Measurements from ENCODE around the gene C20orf141.

The C20orf141 gene

DNA sequence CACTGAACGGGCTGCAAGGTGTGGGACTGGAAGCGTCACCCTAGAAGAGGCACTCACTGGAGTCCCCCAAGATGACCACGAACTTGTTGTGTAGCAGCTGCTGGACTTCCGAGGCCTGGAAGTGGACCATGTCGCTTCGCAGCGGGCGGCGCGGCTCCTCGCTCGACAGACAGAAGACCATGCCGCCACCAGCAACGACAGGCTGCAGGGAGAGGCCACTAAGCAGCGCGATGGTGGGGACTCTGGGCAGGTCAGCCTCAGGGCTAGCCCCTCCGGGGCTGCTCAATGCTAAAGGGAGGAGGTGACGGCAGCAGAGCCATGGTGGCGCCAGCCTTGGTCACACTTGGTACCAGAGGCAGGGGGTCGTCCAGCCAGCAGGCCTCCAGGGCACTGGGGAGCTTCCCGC is 24.9 kb downstream of the C20orf141 start:
- H3K4me1 Mint-ChIP-seq: peaks cover 21% of the 10 kb centered on the region
- ATAC-seq (ENCODE audit: low read depth) (no peak), DNase-seq (ENCODE audit: low spot score in 2 of 2) (no peak)
- peak overlapping the region; percentile 82 for H3K4me3 Mint-ChIP-seq
- H3K27me3 Mint-ChIP-seq: no peaks in the 10 kb centered on the region
- H3K27ac Mint-ChIP-seq: peak overlapping the region; percentile 89
- H3K9me3 Mint-ChIP-seq: no peaks in the 10 kb centered on the region
- H3K36me3 Mint-ChIP-seq: peaks cover 6% of the 10 kb centered on the region

DNA sequence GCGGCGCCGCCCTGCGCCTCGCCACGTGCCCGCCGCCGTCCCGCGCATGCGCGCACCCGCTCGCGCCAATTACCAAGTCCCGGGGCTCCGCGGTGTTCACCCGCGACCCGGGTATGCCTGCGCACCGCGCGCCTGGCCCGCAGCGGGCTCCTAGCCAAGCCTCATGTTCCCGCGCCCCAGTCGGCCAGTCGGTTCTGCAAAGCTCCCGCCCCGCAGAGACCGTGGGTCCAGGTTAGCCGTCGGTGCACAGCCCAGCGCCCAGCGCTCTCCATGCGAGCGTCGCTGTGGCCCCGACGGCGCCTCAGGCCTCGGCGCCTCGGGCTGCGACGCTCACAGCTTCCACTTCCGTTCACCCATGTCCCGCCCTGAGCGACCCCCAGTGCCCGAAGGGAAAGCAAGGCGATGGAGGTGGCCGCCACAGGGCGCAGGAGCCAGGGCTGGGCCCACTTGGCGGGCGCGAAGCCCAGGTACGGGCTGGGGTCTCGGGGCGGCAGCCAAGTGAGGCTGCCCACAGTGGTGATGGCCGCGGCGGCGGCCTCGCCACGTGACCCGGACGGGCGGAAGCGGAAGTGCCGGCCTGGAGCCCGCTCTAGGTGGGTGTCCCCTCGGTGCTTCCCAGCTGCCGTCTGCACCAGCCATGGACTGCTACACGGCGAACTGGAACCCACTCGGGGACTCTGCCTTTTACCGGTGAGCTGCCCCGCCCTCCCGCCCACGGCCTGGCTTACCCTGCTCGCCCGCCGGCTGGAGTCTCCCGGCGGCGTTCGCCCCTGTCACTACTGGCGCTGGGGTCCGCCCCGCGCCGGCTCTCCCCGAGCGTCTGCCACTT is 25.6 kb downstream of the C20orf141 start, which contains the start of the genes PCED1A and VPS16:
TSS of gene PCED1A (minus strand) at position 518 of the 829 bp plus-strand sequence. CDS start 743 bp downstream, outside the sequence.
TSS of gene VPS16 (plus strand) at position 608 of the 829 bp plus-strand sequence. CDS start at position 638, 30 bp downstream.
- DNase-seq (ENCODE audit: low spot score in 2 of 2) (peak; percentile 88 to 97), ATAC-seq (ENCODE audit: low read depth) (peak; percentile 97)
- H3K27ac Mint-ChIP-seq: peak within 1 kb of the TSS; percentile 89
- H3K27me3 Mint-ChIP-seq: no peaks in the 10 kb centered on the region
- H3K9me3 Mint-ChIP-seq: no peaks in the 10 kb centered on the region
- H3K4me1 Mint-ChIP-seq: peaks cover 24% of the 10 kb centered on the region
- H3K36me3 Mint-ChIP-seq: peaks cover 7% of the 10 kb centered on the region
- peak within 1 kb of the TSS; percentile 89 for H3K4me3 Mint-ChIP-seq

DNA sequence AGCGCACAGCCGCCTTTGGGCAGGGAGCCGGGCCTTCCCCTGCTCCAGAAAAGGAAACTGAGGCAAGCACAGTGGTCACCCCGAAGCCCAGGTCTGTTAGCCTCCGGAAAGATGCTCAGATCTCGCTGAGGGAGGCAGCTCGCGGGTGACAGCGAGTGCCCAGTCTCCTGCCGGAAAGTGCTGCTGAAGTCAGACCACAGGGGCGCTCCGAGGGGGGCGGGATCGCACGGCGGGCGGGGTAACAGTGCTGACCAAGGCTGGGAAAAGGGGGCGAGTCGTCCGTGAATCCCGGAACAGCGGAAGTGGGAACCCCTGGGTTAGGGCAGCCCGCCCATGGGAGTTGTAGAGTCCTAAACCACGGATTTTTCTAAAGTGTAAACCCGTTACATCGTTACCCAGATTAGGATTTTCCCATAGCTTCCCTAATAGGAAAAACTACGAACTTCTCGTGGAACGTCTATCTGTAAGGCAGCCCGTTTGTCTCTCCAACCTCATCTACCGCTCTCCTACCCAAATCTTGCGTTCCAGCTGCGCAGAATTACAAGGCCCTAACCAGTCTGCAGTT is 26.3 kb downstream of the C20orf141 start:
- Mint-ChIP-seq H3K27me3 (no peaks in the 10 kb centered on the region), H3K36me3 (peaks cover 7% of the 10 kb centered on the region), H3K4me3 (peak overlapping the region; percentile 89), H3K4me1 (peaks cover 24% of the 10 kb centered on the region), H3K27ac (peak overlapping the region; percentile 75), H3K9me3 (no peaks in the 10 kb centered on the region)
- DNase-seq (ENCODE audit: low spot score in 2 of 2): no peak
- peak; percentile 10 for ATAC-seq (ENCODE audit: low read depth)

DNA sequence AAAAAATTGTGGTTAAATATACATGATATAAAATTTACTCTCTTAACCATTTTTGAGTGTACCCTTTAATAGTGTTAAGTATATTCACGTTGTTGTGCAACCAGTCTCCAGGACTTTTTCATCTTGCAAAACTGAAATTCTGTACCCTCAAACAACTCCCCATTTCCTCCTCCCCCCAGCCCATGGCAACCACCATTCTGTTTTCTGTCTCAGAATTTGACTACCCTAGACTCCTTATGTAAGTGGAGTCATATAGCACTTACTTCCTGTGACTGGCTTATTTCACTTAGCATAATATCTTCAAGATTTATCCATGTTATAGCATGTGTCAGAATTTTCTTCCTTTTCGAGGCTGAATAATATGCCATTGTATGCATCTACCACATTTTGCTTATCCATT is 30.8 kb downstream of the C20orf141 start:
- Mint-ChIP-seq H3K4me1 (peaks cover 15% of the 10 kb centered on the region), H3K4me3 (no peak overlapping the region), H3K36me3 (peaks cover 11% of the 10 kb centered on the region), H3K9me3 (no peaks in the 10 kb centered on the region), H3K27me3 (no peaks in the 10 kb centered on the region), H3K27ac (no peak overlapping the region)
- DNase-seq (ENCODE audit: low spot score in 2 of 2) (no peak), ATAC-seq (ENCODE audit: low read depth) (no peak)

DNA sequence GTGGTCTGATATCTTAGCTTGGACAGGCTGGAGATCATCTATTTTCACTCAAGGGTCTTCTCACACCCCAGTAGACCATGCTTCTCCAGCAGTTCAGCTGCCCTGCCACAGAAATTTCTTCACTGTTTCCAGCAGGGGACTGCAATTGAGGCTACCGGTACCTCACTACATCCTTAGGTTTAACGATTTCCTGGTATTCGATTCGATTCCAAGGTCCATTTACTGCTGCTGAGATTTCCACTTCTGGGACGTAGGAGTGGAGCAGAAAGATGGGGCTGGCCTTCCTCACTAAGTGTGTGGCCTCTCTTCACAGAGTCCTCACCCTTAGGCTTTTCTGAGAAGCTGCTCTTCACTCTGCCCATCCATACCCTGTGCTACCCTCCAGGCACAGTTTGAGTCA is 31.9 kb downstream of the C20orf141 start:
- no peaks in the 10 kb centered on the region for H3K27me3 Mint-ChIP-seq
- ATAC-seq (ENCODE audit: low read depth) (no peak), DNase-seq (ENCODE audit: low spot score in 2 of 2) (no peak)
- H3K36me3 Mint-ChIP-seq: peaks cover 12% of the 10 kb centered on the region
- no peak overlapping the region for H3K27ac Mint-ChIP-seq
- no peak overlapping the region for H3K4me3 Mint-ChIP-seq
- peaks cover 15% of the 10 kb centered on the region for H3K4me1 Mint-ChIP-seq
- no peaks in the 10 kb centered on the region for H3K9me3 Mint-ChIP-seq

DNA sequence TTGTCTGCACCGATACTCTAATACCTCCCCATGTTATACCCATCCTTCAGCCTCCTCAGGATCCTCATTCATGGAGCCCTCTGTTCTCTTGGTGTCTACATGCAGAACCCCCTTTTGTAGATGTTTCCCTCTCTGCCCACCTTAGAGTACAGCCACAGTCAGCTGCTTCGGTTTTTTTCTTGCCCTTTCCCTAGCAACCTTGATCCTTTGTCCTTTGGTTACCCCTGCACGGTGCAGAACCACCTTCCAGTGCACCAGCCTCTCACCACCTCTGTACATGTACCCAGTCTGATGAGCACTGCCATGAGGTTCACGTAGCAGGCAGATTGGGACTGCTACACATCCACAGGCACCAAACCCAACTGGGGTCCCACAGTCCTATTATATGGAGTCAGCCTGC is 33.0 kb downstream of the C20orf141 start:
- ATAC-seq (ENCODE audit: low read depth) (no peak), DNase-seq (ENCODE audit: low spot score in 2 of 2) (no peak)
- no peak overlapping the region for H3K27ac Mint-ChIP-seq
- peaks cover 12% of the 10 kb centered on the region for H3K36me3 Mint-ChIP-seq
- H3K9me3 Mint-ChIP-seq: no peaks in the 10 kb centered on the region
- no peaks in the 10 kb centered on the region for H3K27me3 Mint-ChIP-seq
- H3K4me3 Mint-ChIP-seq: no peak overlapping the region
- H3K4me1 Mint-ChIP-seq: peaks cover 21% of the 10 kb centered on the region

DNA sequence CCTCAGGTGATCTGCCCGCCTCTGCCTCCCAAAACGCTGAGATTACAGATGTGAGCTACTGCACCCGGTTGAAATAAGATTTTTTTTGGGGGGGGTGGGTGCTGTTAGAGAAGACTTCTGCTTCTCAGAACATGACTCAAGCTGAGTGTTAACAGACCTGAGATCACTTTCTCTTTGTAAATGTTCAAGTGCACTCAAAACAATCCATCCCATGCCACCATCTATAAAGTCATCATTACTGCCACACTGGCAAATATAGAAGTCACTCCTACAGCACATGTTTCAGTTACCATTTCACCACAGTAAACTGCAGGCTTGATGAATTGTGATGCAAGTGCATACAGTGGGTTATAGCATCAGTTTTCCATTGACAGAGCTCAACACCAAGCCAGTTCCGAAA is 34.7 kb downstream of the C20orf141 start:
- Mint-ChIP-seq H3K36me3 (peaks cover 10% of the 10 kb centered on the region), H3K27ac (no peak overlapping the region), H3K27me3 (no peaks in the 10 kb centered on the region), H3K4me1 (peaks cover 19% of the 10 kb centered on the region), H3K9me3 (no peaks in the 10 kb centered on the region), H3K4me3 (no peak overlapping the region)
- DNase-seq (ENCODE audit: low spot score in 2 of 2): no peak
- ATAC-seq (ENCODE audit: low read depth): no peak

DNA sequence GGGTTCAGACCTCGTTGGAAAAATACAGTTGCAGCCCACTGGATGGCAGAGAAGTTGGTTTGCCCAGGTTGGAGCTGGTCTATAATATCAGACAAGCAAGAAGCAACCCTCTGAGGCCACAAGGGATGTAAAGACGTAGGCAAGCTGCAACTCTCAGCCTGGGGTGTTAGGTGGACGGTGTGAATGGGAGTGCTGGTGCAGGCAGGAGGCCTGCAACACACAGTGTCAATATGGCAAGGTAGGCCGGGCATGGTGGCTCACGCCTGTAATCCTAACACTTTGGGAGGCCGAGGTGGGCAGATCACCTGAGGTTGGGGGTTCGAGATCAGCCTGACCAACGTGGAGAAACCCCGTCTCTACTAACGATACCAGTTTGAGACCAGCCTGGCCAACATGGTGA is 36.3 kb downstream of the C20orf141 start:
- no peaks in the 10 kb centered on the region for H3K27me3 Mint-ChIP-seq
- H3K4me1 Mint-ChIP-seq: peaks cover 14% of the 10 kb centered on the region
- H3K27ac Mint-ChIP-seq: no peak overlapping the region
- ATAC-seq (ENCODE audit: low read depth): no peak
- no peak for DNase-seq (ENCODE audit: low spot score in 2 of 2)
- peaks cover 7% of the 10 kb centered on the region for H3K36me3 Mint-ChIP-seq
- H3K4me3 Mint-ChIP-seq: no peak overlapping the region
- H3K9me3 Mint-ChIP-seq: no peaks in the 10 kb centered on the region

DNA sequence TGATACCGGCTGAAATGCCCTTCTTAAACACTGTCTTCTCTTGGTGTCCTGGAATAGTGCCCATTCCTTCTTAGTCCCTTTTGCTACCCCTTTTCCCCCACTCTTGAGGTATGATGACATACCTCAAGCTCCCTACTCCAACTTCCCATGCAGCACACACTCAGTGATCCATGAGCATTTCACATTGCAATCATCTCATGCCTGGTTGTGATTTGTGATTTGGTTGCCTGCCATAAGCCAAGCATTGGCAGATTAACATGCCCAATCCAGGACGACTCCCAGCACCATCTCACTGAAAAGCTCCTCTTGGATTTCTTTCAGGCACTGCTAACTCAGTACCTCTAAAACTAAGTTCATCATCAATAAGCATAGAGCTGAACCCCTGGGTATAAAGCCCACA is 43.8 kb downstream of the C20orf141 start:
- ATAC-seq (ENCODE audit: low read depth) (no peak), DNase-seq (ENCODE audit: low spot score in 2 of 2) (no peak)
- Mint-ChIP-seq H3K4me1 (peaks cover 4% of the 10 kb centered on the region), H3K27ac (no peak overlapping the region), H3K4me3 (no peak overlapping the region), H3K27me3 (no peaks in the 10 kb centered on the region), H3K36me3 (peaks cover 11% of the 10 kb centered on the region), H3K9me3 (no peaks in the 10 kb centered on the region)

DNA sequence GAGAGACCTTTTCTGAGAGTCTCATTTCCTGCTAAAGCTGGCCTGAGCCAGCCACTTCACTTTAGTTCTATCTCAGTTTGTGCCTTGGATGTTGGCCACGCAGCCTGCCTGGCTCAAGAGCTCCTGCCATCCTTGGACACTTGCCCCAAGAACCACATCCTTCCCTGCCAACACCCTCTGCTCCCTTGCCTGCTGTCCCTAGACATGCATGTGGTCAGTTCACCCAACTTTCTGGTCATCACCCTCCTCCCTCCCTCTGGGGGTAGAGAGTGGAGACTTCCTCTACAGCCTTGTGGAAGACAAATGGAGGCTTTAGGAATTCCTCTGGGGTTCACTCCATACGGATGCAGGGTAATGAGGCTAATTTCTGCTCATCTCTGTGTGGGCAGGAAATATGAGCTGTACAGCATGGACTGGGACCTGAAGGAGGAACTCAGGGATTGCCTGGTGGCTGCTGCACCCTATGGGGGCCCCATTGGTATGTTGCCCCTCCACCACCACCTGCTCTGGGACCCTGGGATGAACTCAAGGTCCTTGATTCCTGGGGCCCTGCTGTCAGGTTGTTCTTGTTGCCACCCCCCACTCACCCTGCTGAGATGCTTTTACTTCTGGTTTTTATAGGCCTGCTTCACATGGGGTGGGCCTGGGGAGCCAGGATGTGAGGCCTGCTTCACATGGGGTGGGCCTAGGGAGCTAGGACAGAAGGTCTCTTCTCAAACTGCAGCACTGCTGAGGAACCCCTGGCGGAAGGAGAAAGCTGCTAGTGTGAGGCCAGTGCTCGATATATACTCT is 44.7 kb downstream of the C20orf141 start:
- Mint-ChIP-seq H3K4me3 (no peak overlapping the region), H3K36me3 (peaks cover 13% of the 10 kb centered on the region), H3K27ac (no peak overlapping the region), H3K27me3 (no peaks in the 10 kb centered on the region), H3K9me3 (no peaks in the 10 kb centered on the region), H3K4me1 (peaks cover 4% of the 10 kb centered on the region)
- DNase-seq (ENCODE audit: low spot score in 2 of 2) (no peak), ATAC-seq (ENCODE audit: low read depth) (no peak)

DNA sequence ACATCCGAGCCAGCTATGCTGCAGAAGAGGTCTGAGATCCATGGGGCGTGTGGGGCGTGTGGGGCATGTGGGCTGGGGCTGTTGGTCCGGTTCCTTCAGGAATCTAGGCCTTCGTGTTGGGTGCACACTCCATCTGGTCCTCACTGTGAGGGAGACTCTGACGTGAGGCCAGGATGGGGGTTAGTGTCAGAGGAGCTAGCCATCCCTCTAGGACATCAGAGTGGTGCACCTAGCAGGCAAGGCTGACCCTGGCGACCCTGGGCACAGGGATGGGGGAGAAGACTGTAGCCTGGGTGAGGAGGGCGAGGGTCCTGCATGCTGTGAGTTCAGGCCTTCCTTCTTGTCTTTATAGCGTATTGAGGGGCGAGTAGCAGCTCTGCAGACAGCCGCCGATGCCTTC is 49.8 kb downstream of the C20orf141 start:
- Mint-ChIP-seq H3K36me3 (peaks cover 15% of the 10 kb centered on the region), H3K27me3 (no peaks in the 10 kb centered on the region), H3K27ac (no peak overlapping the region), H3K9me3 (no peaks in the 10 kb centered on the region), H3K4me3 (no peak overlapping the region), H3K4me1 (peaks cover 5% of the 10 kb centered on the region)
- ATAC-seq (ENCODE audit: low read depth) (no peak), DNase-seq (ENCODE audit: low spot score in 2 of 2) (no peak)

DNA sequence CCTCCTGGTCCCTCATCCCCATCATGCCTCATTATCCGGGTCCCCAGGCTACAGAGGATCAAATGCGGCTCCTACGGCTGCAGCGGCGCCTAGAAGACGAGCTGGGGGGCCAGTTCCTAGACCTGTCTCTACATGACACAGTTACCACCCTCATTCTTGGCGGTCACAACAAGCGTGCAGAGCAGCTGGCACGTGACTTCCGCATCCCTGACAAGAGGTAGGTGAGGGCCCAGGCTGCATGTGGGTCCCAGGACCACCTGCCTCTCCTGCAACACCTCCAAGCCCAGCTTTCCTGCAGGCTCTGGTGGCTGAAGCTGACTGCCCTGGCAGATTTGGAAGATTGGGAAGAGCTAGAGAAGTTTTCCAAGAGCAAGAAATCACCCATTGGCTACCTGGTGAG is 50.3 kb downstream of the C20orf141 start:
- peaks cover 15% of the 10 kb centered on the region for H3K36me3 Mint-ChIP-seq
- H3K27ac Mint-ChIP-seq: no peak overlapping the region
- H3K27me3 Mint-ChIP-seq: no peaks in the 10 kb centered on the region
- DNase-seq (ENCODE audit: low spot score in 2 of 2) (no peak), ATAC-seq (ENCODE audit: low read depth) (no peak)
- peaks cover 5% of the 10 kb centered on the region for H3K4me1 Mint-ChIP-seq
- H3K9me3 Mint-ChIP-seq: no peaks in the 10 kb centered on the region
- H3K4me3 Mint-ChIP-seq: no peak overlapping the region
